HepG2 (cell line): ENCODE data around the gene ENTPD2. TPM values are rescaled to one million over a fixed set of nuclear protein-coding genes. Genes with fewer than 3 reads are reported as not detected.
A peak's percentile ranks its signal among the peaks of the same experiment; 100 is the strongest.

ENCODE experiments used
- ATF7 ChIP-seq, 2 experiments: fragments of 450-650 bp in 1 of 2; sonication (generic) in 1 of 2; formaldehyde crosslinking in 1 of 2; IDR thresholded peaks; 2 replicates each; pipeline versions ENCODE4 v1.4.0 to v1.6.1; 2016 to 2020; ENCODE audit warnings: antibody characterized with exemption in 1 of 2, mild to moderate bottlenecking in 1 of 2, missing genetic modification reagents in 1 of 2
- BHLHE40 ChIP-seq: IDR thresholded peaks from 2 replicates; pipeline ENCODE4 v1.6.1; 2011; ENCODE audit warnings: low read length, improper control_type of control experiment
- CCAR2 ChIP-seq: fragments of 200-400 bp; formaldehyde crosslinking; optimal IDR thresholded peaks from 2 replicates; pipeline ENCODE3; 2018; ENCODE audit warnings: low read depth, mild to moderate bottlenecking, low read length, moderate library complexity
- CENPX ChIP-seq: sonication (generic); formaldehyde crosslinking; IDR thresholded peaks from 2 replicates; pipeline ENCODE4 v1.9.0; 2021; ENCODE audit warnings: mild to moderate bottlenecking, missing genetic modification reagents, moderate library complexity
- ERF ChIP-seq: IDR thresholded peaks from 2 replicates; pipeline ENCODE4 v1.6.1; 2018; ENCODE audit warnings: missing biosample characterization, missing genetic modification reagents
- HNRNPL ChIP-seq: fragments of 200-400 bp; formaldehyde crosslinking; IDR thresholded peaks from 2 replicates; pipeline ENCODE4 v1.6.1; 2017; ENCODE audit warnings: mild to moderate bottlenecking, low read depth, low read length
- ISX ChIP-seq: sonication (generic); formaldehyde crosslinking; conservative IDR thresholded peaks from 2 replicates; pipeline ENCODE4 v1.5.0; 2020; ENCODE audit warnings: missing genetic modification reagents
- MAFF ChIP-seq: IDR thresholded peaks from 2 replicates; pipeline ENCODE4 v1.6.1; 2011; ENCODE audit warnings: low read depth, low read length, improper control_type of control experiment
- MAX ChIP-seq: IDR thresholded peaks from 2 replicates; pipeline ENCODE4 v1.6.1; 2012; ENCODE audit warnings: inconsistent platforms
- XBP1 ChIP-seq: sonication (generic); formaldehyde crosslinking; IDR thresholded peaks from 2 replicates; pipeline ENCODE4 v1.5.0; 2020; ENCODE audit warnings: missing genetic modification reagents
- ZFP36L1 ChIP-seq: sonication (generic); formaldehyde crosslinking; IDR thresholded peaks from 2 replicates; pipeline ENCODE4 v1.8.0; 2022; ENCODE audit warnings: mild to moderate bottlenecking, missing genetic modification reagents, moderate library complexity
- ZNF143 ChIP-seq: sonication (generic); formaldehyde crosslinking; IDR thresholded peaks from 2 replicates; pipeline ENCODE4 v1.4.0; 2020; ENCODE audit warnings: missing genetic modification reagents
- ZNF275 ChIP-seq: sonication (generic); formaldehyde crosslinking; IDR thresholded peaks from 2 replicates; pipeline ENCODE4 v1.8.0; 2022; ENCODE audit warnings: missing genetic modification reagents, mild to moderate bottlenecking, inconsistent platforms, borderline replicate concordance
- ZNF567 ChIP-seq: sonication (generic); formaldehyde crosslinking; IDR thresholded peaks from 2 replicates; pipeline ENCODE4 v1.8.1; 2023; ENCODE audit warnings: mild to moderate bottlenecking, missing genetic modification reagents, borderline replicate concordance
- ZNF652 ChIP-seq: IDR thresholded peaks from 2 replicates; pipeline ENCODE4 v1.6.1; 2016; ENCODE audit warnings: low read depth, borderline replicate concordance
- ZNF792 ChIP-seq: IDR thresholded peaks from 2 replicates; pipeline ENCODE4 v1.6.1; 2016
- polyA plus RNA-seq, 8 experiments: library from polyadenylated mRNA; depleted of rRNA in 3 of 8; stranded (reverse) in 7 of 8; unstranded in 1 of 8; fragments of >200 nt; fragmentation: Illumina TruSeq in 4 of 8; extraction: Trizol in 4 of 8; gene quantifications; 2 replicates each; pipeline versions ENCODE4 v1.2.1 to v1.2.3, GENCODE V29; 2011 to 2016; ENCODE audit warnings: low read depth in 4 of 8, missing spikeins in 1 of 8, mixed read lengths in 1 of 8; ENCODE audit not compliant: insufficient read depth in 1 of 8
- total RNA-seq, 5 experiments: library from RNA; depleted of rRNA; stranded (reverse); fragments of >200 nt; fragmentation: Illumina TruSeq; extraction: Trizol; gene quantifications; 2 replicates each; pipeline ENCODE4 v1.2.3, GENCODE V29; 2016; ENCODE audit warnings: low read depth in 1 of 5
- TF ChIP-seq, protein P1 (sequence below): sonication (generic); formaldehyde crosslinking; IDR thresholded peaks from 2 replicates; pipeline ENCODE4 v1.4.0; 2020; ENCODE audit warnings: missing genetic modification reagents, borderline replicate concordance
- TF ChIP-seq, protein P2 (sequence below): sonication (generic); formaldehyde crosslinking; IDR thresholded peaks from 2 replicates; pipeline ENCODE4 v1.5.1; 2020; ENCODE audit warnings: mild to moderate bottlenecking, missing genetic modification reagents, borderline replicate concordance

Gene ENTPD2
- total and polyA plus RNA-seq, 2 of the 13 experiments (the other 11 are each of a cell fraction or from before 2014, with no cell fraction given) = 0.95 to 3.2 TPM

DNA sequence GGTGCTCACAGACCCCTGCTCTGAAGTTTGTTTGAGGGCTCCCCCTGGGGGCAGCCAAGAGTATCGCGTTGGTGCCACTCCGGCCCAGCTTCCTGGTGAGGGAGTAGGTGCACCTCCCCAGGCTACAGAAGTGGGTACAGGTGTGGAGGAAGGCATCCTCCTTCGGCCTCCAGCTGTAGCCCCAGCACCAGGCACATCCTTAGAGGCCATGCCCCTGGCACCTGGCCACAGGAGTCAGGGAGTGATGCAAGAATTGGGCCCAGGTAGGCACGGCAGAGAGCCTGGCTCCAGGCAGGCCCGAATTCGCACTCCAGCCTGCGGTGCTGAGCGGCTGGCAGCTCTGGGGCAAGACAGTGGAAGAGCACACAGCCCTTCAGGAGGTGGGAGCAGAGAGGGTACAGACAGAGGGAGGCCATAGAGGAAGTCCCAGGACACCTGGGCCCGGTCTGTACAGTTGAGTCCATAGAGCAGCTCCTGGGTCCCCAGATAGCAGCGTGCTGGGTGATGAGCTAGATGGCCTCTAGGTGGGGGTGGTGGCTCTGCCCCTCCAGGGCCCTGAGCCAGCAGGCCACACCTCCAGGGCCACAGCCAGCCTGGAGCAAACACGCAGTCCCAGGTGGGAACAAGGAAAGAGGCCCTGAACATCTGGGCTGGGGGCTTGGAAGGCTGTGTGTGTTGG lies 14.1 kb upstream of the ENTPD2 start (continued):
- TF ChIP-seq ATF7 (IDR thresholded peaks at IDR 0.05) = no peak
- 0 out of 2 replicates have a peak, but pooled peaks have one; percentile 16 for TF ChIP-seq ATF7 (CRISPR knock-in tag; IDR thresholded peaks at IDR 0.05)
- TF ChIP-seq, protein P1, sequence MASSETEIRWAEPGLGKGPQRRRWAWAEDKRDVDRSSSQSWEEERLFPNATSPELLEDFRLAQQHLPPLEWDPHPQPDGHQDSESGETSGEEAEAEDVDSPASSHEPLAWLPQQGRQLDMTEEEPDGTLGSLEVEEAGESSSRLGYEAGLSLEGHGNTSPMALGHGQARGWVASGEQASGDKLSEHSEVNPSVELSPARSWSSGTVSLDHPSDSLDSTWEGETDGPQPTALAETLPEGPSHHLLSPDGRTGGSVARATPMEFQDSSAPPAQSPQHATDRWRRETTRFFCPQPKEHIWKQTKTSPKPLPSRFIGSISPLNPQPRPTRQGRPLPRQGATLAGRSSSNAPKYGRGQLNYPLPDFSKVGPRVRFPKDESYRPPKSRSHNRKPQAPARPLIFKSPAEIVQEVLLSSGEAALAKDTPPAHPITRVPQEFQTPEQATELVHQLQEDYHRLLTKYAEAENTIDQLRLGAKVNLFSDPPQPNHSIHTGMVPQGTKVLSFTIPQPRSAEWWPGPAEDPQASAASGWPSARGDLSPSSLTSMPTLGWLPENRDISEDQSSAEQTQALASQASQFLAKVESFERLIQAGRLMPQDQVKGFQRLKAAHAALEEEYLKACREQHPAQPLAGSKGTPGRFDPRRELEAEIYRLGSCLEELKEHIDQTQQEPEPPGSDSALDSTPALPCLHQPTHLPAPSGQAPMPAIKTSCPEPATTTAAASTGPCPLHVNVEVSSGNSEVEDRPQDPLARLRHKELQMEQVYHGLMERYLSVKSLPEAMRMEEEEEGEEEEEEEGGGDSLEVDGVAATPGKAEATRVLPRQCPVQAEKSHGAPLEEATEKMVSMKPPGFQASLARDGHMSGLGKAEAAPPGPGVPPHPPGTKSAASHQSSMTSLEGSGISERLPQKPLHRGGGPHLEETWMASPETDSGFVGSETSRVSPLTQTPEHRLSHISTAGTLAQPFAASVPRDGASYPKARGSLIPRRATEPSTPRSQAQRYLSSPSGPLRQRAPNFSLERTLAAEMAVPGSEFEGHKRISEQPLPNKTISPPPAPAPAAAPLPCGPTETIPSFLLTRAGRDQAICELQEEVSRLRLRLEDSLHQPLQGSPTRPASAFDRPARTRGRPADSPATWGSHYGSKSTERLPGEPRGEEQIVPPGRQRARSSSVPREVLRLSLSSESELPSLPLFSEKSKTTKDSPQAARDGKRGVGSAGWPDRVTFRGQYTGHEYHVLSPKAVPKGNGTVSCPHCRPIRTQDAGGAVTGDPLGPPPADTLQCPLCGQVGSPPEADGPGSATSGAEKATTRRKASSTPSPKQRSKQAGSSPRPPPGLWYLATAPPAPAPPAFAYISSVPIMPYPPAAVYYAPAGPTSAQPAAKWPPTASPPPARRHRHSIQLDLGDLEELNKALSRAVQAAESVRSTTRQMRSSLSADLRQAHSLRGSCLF (CRISPR knock-in tag) = no peak
- TF ChIP-seq ZFP36L1 (CRISPR knock-in tag) = no peak
- TF ChIP-seq ZNF275 (CRISPR knock-in tag) = no peak
- no peak for TF ChIP-seq BHLHE40
- TF ChIP-seq ZNF652 (CRISPR knock-in tag) = no peak
- TF ChIP-seq XBP1 (CRISPR knock-in tag) = no peak
- no peak for TF ChIP-seq ISX
- TF ChIP-seq ERF (CRISPR knock-in tag) = no peak; the same call in 1 of the 2 replicates
- TF ChIP-seq, protein P2, sequence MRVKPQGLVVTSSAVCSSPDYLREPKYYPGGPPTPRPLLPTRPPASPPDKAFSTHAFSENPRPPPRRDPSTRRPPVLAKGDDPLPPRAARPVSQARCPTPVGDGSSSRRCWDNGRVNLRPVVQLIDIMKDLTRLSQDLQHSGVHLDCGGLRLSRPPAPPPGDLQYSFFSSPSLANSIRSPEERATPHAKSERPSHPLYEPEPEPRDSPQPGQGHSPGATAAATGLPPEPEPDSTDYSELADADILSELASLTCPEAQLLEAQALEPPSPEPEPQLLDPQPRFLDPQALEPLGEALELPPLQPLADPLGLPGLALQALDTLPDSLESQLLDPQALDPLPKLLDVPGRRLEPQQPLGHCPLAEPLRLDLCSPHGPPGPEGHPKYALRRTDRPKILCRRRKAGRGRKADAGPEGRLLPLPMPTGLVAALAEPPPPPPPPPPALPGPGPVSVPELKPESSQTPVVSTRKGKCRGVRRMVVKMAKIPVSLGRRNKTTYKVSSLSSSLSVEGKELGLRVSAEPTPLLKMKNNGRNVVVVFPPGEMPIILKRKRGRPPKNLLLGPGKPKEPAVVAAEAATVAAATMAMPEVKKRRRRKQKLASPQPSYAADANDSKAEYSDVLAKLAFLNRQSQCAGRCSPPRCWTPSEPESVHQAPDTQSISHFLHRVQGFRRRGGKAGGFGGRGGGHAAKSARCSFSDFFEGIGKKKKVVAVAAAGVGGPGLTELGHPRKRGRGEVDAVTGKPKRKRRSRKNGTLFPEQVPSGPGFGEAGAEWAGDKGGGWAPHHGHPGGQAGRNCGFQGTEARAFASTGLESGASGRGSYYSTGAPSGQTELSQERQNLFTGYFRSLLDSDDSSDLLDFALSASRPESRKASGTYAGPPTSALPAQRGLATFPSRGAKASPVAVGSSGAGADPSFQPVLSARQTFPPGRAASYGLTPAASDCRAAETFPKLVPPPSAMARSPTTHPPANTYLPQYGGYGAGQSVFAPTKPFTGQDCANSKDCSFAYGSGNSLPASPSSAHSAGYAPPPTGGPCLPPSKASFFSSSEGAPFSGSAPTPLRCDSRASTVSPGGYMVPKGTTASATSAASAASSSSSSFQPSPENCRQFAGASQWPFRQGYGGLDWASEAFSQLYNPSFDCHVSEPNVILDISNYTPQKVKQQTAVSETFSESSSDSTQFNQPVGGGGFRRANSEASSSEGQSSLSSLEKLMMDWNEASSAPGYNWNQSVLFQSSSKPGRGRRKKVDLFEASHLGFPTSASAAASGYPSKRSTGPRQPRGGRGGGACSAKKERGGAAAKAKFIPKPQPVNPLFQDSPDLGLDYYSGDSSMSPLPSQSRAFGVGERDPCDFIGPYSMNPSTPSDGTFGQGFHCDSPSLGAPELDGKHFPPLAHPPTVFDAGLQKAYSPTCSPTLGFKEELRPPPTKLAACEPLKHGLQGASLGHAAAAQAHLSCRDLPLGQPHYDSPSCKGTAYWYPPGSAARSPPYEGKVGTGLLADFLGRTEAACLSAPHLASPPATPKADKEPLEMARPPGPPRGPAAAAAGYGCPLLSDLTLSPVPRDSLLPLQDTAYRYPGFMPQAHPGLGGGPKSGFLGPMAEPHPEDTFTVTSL = no peak
- TF ChIP-seq HNRNPL = peak; percentile 73; the same call in 1 of the 2 replicates
- TF ChIP-seq MAX = peak; percentile 76
- no peak for TF ChIP-seq ZNF567 (CRISPR knock-in tag)
- no peak for TF ChIP-seq CENPX
- TF ChIP-seq MAFF = no peak
- no peak for TF ChIP-seq CCAR2
- TF ChIP-seq ZNF792 (CRISPR knock-in tag) = 0 out of 2 replicates have a peak, but pooled peaks have one; percentile 30
- TF ChIP-seq ZNF143 (CRISPR knock-in tag) = no peak
